ENCODE results near the gene TRIM64C. TPM values are rescaled to one million over a fixed set of nuclear protein-coding genes. Genes with fewer than 3 reads are reported as not detected.

The TRIM64C gene
- total and polyA plus RNA-seq, 7 experiments from 2014 or later = not detected

Other genes with a start within 250 kb of the TRIM64C start
- not detected for gene TRIM51G, start 75.2 kb downstream of the TRIM64C start, total RNA-seq
- not detected for gene TRIM51G, start 75.2 kb downstream of the TRIM64C start, polyA plus RNA-seq
- gene TRIM49B, start 30.3 kb downstream of the TRIM64C start, total RNA-seq = not detected
- gene TRIM49B, start 30.3 kb downstream of the TRIM64C start, polyA plus RNA-seq = not detected
- gene FOLH1, start 149.5 kb upstream of the TRIM64C start, total RNA-seq = not detected
- not detected for gene FOLH1, start 149.5 kb upstream of the TRIM64C start, polyA plus RNA-seq

Measured in naive thymus-derived CD4-positive, alpha-beta T cell (primary cell).